Measurements from ENCODE around the gene HLCS.
"Not testable (repeated sequence)": the region's sequence is repeated elsewhere in the genome, so short reads cannot be mapped to it uniquely, and the experiment has no call there.

Gene HLCS

GRCh38 chr21:36966066-36966820 lies at the start of gene HLCS:
TSS of gene HLCS (minus strand) at chr21:36966669. CDS start at chr21:36966638, 31 bp downstream.
- peak; percentile 47 for DNase-seq (ENCODE audit: low read depth)

DNA sequence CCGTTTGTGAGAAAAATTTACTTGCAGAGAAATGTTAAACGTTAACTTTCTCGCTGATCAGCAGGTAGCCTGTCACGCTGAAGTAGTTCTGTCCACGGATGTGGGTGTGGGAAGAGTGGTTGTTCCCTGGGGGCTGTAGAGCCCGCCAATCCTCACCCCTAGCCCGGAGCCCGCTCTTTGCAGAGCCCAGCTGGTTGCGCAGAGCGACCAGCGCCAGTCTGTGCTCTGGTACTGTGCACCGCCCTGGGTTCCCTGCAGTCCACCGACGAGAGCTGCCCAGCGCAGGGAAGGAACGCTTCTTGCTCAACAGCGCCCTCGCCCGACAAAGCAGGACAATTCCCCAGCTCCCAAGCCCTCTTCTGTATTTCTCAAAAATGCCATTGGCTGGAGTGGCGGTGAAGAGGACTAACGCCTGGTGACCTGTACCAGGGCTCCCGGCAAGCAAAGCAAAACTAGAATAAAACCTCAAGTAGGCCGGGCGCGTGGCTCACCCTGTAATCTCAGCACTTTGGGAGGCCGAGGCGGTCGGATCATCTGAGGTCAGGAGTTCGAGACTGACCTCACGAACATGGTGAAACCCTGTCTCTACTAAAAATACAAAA lies 43.4 kb upstream of the HLCS start:
- peak; percentile 59 for DNase-seq (ENCODE audit: low read depth)

GRCh38 chr21:37008724-37009123 lies 42.3 kb upstream of the HLCS start:
- no peak for DNase-seq (ENCODE audit: low read depth)

GRCh38 chr21:37006486-37007291 lies 40.2 kb upstream of the HLCS start, which contains the start of gene RIPPLY3:
TSS of gene RIPPLY3 (plus strand) at chr21:37006702. CDS start at chr21:37006773, 71 bp downstream.
- DNase-seq (ENCODE audit: low read depth), result no peak

- DNase-seq (ENCODE audit: low read depth), result no peak
Observed at GRCh38 chr21:37005548-37006485, 39.3 kb upstream of the HLCS start.

- not testable (repeated sequence) for DNase-seq (ENCODE audit: low read depth)
Observed at GRCh38 chr21:37003917-37004316, 37.4 kb upstream of the HLCS start.

DNA sequence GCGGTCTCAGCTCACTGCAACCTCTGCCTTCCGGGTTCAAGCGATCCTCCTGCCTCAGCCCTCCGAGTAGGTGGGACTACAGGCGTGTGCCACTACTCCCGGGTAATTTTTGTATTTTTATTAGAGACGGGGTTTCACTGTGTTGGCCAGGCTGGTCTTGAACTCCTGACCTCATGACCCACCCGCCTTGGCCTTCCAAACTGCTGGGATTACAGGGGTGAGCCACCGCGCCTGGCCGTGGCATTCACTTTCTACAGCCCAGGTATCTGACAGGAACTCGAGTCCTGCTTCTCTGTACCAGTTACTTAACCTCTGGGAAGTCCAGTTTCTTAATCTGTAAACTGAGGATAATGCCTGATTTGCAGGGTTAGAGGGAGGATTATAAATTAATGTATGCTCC lies 36.4 kb upstream of the HLCS start:
- not testable (repeated sequence) for DNase-seq (ENCODE audit: low read depth)

DNA sequence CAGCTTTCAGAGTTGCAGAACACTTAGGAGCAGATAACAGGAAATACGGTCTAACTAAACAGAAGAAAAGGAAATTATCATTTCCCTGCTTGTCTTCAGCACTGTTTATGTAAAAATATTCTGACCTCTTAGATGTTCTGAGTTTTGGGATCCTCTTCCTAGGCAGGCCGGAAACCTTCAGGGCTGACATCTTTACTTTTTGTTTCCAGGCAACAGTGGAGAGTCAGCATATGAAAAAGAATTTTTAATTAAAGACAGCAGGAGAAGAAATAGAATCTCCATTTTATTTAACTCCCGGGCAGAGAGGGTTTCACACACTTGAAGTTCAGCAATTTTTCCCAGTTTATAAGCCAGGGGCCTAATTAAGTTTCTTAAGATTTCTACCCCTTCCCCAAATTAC lies 35.0 kb upstream of the HLCS start:
- DNase-seq (ENCODE audit: low read depth), result no peak

GRCh38 chr21:37000381-37000780 lies 33.9 kb upstream of the HLCS start:
- DNase-seq (ENCODE audit: low read depth), result no peak

GRCh38 chr21:36999131-36999898 lies 32.8 kb upstream of the HLCS start:
- no peak for DNase-seq (ENCODE audit: low read depth)

DNA sequence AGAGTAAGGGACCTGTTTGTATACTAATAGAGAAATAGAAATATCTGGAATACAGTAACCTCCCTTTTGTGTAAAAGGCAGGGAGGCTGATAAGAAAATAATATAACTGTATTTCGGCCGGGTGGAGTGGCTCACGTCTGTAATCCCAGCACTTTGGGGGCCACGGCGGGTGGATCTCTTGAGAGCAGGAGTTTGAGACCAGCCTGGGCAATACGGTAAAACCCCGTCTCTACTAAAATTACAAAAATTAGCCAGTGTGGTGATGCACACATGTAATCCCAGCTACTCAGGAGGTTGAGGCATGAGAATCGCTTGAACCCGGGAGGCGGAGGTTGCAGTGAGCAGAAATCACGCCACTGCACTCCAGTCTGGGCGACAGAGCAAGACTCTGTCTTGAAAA lies 28.8 kb upstream of the HLCS start:
- not testable (repeated sequence) for DNase-seq (ENCODE audit: low read depth)

DNA sequence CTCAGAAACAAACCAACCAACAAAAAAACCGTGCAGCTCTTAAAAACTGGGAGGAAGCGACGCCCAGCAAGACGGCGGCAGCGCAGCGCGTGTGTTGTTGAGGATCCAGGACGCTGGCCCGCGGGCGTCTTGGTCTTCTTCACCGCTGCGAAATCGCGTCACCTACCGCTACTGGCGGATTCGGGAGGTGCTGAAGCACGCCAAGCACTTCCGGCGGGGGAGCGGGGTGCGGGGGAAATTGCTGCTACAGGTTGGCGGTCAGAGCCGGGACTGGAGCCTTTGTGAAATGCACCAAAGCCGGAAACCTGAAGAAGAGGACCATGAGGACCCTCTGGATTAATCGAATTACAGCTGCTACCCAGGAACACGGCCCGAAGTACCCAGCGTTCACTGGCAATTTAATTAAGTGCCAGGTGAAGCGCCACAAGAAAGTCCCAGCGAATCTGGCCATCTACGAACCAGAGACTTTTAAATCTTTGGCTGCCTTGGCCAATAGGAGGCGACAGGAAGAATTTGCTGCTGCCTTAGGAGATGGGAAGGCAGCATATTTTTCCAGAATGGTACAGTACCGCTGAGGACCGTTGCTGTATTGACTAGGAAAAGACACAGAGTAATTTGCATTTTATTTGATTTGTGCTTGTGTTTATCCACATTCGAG lies 28.2 kb upstream of the HLCS start:
- no peak for DNase-seq (ENCODE audit: low read depth)

DNA sequence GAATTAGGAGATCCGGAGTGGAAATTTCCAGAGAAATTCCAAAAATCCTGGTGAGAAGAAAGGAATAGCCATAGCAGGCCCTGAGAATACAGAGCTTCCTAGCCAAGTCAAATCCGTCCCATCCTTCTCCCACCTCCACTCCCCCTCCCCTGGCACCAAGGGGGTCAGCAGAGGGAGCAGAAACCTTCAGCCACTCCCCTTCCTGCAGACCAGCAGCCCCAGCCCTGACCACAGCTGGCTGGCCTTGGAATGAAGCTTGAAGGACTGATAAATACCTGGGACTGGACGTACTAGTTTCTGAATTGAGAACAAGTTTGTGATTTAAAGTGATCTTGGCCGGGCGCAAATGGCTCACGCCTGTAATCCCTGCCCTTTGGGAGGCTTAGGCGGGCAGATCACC lies 26.2 kb upstream of the HLCS start:
- DNase-seq (ENCODE audit: low read depth), result no peak

DNA sequence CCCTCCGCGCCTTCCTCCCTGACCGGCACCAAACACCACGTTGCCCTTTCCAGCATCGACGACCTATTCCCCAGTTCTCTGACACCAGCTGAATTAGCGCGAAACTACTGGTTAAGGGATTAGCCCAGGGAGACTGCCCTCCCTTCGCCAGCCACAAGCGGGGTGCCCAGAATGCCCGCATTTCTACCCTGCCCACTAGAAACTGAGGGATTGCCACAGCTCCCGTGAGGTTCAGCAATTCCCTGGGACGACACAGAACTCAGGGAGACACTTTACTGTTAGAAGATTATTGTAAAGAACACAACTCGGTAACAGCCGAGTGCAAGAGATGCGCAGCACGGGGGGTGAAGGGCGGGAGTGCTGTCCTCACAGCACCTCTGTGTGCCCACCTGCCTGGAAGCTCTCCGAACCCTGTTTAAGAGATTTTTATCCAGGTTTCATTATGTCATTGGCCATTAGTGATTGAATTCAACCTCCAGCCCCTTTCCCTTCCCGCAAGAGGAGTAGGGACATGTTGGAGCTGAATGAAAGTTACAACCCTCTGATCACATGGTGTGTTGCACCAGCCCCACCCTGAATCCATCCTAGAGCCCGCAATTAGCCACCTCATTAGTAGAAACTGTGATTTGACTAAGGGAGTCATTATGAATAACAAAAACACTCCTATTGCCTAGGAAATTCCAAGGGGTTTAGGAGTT lies 24.2 kb upstream of the HLCS start:
- no peak for DNase-seq (ENCODE audit: low read depth)

GRCh38 chr21:36989699-36990507 lies 23.4 kb upstream of the HLCS start:
- DNase-seq (ENCODE audit: low read depth), result peak; percentile 69

GRCh38 chr21:36989199-36989698 lies 22.8 kb upstream of the HLCS start:
- DNase-seq (ENCODE audit: low read depth), result not testable (repeated sequence)

DNA sequence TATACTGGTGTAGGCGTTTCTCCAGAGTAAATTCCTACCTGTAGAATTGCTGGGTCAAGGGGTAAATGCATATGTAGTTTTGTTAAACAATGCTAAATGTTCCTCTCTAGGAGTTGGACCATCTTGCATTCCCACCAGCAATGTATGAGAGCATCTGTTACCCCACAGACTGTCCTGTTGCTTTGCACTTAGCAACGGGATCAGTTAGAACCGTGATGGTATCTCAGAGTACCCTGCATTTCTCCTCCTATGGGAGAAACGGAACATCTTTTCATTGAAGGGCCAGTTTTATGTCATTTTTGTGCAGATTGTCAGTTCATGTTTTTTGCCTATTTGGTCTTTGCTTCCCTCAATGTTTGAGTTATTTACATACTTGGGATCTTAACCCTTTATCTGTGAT lies 22.1 kb upstream of the HLCS start:
- DNase-seq (ENCODE audit: low read depth), result no peak

GRCh38 chr21:36987845-36988244 lies 21.4 kb upstream of the HLCS start:
- DNase-seq (ENCODE audit: low read depth), result no peak
